ENCODE measurements around the gene CHAC1.
"Not testable (repeated sequence)": the region's sequence is repeated elsewhere in the genome, so short reads cannot be mapped to it uniquely, and the experiment has no call there.

The CHAC1 gene

GRCh38 chr15:40960151-40960885 lies 7.0 kb downstream of the CHAC1 start:
- no peak overlapping the region for H3K27ac Mint-ChIP-seq
- H3K4me3 Mint-ChIP-seq, result no peak overlapping the region
- H3K27me3 Mint-ChIP-seq, result peaks cover 10% of the 10 kb centered on the region

GRCh38 chr15:40960925-40961324 lies 7.7 kb downstream of the CHAC1 start:
- H3K36me3 Mint-ChIP-seq, result peaks cover 4% of the 10 kb centered on the region
- H3K27ac Mint-ChIP-seq, result no peak overlapping the region
- peaks cover 6% of the 10 kb centered on the region for H3K4me1 Mint-ChIP-seq

More at GRCh38 chr15:40960151-40960885, 7.0 kb downstream of the CHAC1 start:
- DNase-seq, result peak; percentile 15
- no peaks in the 10 kb centered on the region for H3K9me3 Mint-ChIP-seq
- CTCF ChIA-PET, result interaction anchor here (1.0 kb wide), 1 partner anchor 19 kb away, joined by 3 read pairs; no protein-coding TSS in a partner anchor
- peaks cover 6% of the 10 kb centered on the region for H3K36me3 Mint-ChIP-seq
- H3K4me1 Mint-ChIP-seq, result peaks cover 9% of the 10 kb centered on the region

DNA sequence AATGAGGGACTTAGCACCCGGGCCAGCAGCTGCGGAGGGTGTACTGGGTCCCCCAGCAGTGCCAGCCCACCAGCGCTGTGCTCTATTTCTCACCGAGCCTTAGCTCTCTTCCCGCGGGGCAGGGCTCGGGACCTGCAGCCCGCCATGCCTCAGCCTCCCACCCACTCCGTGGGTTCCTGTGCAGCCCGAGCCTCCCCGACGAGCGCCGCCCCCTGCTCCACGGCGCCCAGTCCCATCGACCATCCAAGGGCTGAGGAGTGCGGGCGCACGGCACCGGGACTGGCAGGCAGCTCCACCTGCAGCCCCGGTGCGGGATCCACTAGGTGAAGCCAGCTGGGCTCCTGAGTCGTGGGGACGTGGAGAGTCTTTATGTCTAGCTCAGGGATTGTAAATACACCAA lies 8.5 kb downstream of the CHAC1 start:
- H3K36me3 Mint-ChIP-seq, H3K4me3 Mint-ChIP-seq, CTCF ChIA-PET, H3K4me1 Mint-ChIP-seq, H3K9me3 Mint-ChIP-seq, H3K27ac Mint-ChIP-seq: not testable (repeated sequence)
- DNase-seq, result peak; percentile 3
- peaks cover 10% of the 10 kb centered on the region for H3K27me3 Mint-ChIP-seq

More at GRCh38 chr15:40960925-40961324, 7.7 kb downstream of the CHAC1 start:
- DNase-seq, result peak; percentile 4
- Mint-ChIP-seq H3K9me3 (no peaks in the 10 kb centered on the region), H3K27me3 (peaks cover 10% of the 10 kb centered on the region), H3K4me3 (no peak overlapping the region)
- CTCF ChIA-PET, result interaction anchor here (1.0 kb wide), 1 partner anchor 19 kb away, joined by 3 read pairs; no protein-coding TSS in a partner anchor

DNA sequence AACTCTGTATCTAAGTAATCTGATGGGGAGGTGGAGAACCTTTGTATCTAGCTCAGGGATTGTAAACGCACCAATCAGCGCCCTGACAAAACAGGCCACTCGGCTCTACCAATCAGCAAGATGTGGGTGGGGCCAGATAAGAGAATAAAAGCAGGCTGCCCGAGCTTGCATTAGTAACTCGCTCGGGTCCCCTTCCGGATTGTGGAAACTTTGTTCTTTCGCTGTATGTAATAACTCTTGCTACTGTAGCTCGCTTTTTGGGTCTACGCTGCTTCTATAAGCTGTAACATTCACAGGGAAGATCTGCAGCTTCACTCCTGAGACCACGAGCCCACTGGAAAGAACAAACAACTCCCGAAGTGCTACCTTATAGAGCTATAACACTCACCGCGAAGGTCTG lies 9.0 kb downstream of the CHAC1 start:
- peaks cover 10% of the 10 kb centered on the region for H3K27me3 Mint-ChIP-seq
- not testable (repeated sequence) for H3K27ac Mint-ChIP-seq, H3K4me1 Mint-ChIP-seq, H3K4me3 Mint-ChIP-seq, H3K36me3 Mint-ChIP-seq, H3K9me3 Mint-ChIP-seq
- CTCF ChIA-PET, result interaction anchor here (1.9 kb wide), 1 partner anchor 11 kb away, joined by 4 read pairs; no protein-coding TSS in a partner anchor
- peak; percentile 5 for DNase-seq

DNA sequence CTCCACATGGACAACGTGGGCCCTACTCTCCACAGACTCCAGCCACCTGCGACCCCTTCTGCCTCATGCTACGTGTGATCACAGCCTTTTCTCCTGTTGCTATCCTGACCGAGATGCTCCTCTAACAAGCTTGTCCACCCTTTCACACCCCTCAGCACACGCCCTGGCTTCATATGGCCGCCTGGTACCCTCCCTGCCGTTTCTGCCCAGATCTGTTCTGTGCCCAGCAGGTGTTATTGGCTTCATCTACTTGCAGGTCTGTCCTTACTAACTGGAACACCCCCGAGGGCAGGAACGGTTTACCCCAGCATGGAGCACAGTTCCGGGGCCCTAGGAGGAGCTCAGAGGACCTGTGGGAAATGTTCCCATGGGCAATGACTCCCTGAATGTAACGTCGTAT lies 9.9 kb downstream of the CHAC1 start:
- peaks cover 6% of the 10 kb centered on the region for H3K27me3 Mint-ChIP-seq
- CTCF ChIA-PET, result interaction anchor here (1.5 to 1.9 kb wide), 2 partner anchors 10 kb away, joined by 3 to 4 read pairs; partner anchors contain the start of gene CHAC1

GRCh38 chr15:40964006-40964405 lies 10.7 kb downstream of the CHAC1 start:
- H3K27me3 Mint-ChIP-seq, result peaks cover 6% of the 10 kb centered on the region
- no peak overlapping the region for H3K4me3 Mint-ChIP-seq

More for the DNA sequence above, 9.9 kb downstream of the CHAC1 start:
- no peak for DNase-seq
- Mint-ChIP-seq H3K27ac (no peak overlapping the region), H3K9me3 (no peaks in the 10 kb centered on the region), H3K4me3 (no peak overlapping the region), H3K4me1 (no peaks in the 10 kb centered on the region), H3K36me3 (no peaks in the 10 kb centered on the region)

GRCh38 chr15:40964634-40965033 lies 11.4 kb downstream of the CHAC1 start:
- Mint-ChIP-seq H3K27ac (no peak overlapping the region), H3K4me3 (no peak overlapping the region)

More at GRCh38 chr15:40964006-40964405, 10.7 kb downstream of the CHAC1 start:
- no peak for DNase-seq
- H3K9me3 Mint-ChIP-seq, result no peaks in the 10 kb centered on the region
- CTCF ChIA-PET, result interaction anchor here (1.5 to 1.9 kb wide), 2 partner anchors 10 to 11 kb away, joined by 3 to 4 read pairs; partner anchors contain the start of gene CHAC1
- no peaks in the 10 kb centered on the region for H3K4me1 Mint-ChIP-seq
- no peak overlapping the region for H3K27ac Mint-ChIP-seq
- no peaks in the 10 kb centered on the region for H3K36me3 Mint-ChIP-seq

GRCh38 chr15:40968290-40969085 lies 15.2 kb downstream of the CHAC1 start:
- Mint-ChIP-seq H3K27ac (no peak overlapping the region), H3K4me1 (peaks cover 3% of the 10 kb centered on the region), H3K36me3 (no peaks in the 10 kb centered on the region), H3K4me3 (no peak overlapping the region), H3K9me3 (no peaks in the 10 kb centered on the region), H3K27me3 (peaks cover 3% of the 10 kb centered on the region)
- CTCF ChIA-PET, result no interaction called here
- no peak for DNase-seq

More at GRCh38 chr15:40964634-40965033, 11.4 kb downstream of the CHAC1 start:
- H3K36me3 Mint-ChIP-seq, result no peaks in the 10 kb centered on the region
- H3K4me1 Mint-ChIP-seq, result no peaks in the 10 kb centered on the region
- H3K27me3 Mint-ChIP-seq, result peaks cover 9% of the 10 kb centered on the region
- CTCF ChIA-PET, result interaction anchor here (0.9 to 1.5 kb wide), 3 partner anchors 10 to 24 kb away, joined by 3 read pairs; partner anchors contain the start of gene CHAC1
- DNase-seq, result no peak
- H3K9me3 Mint-ChIP-seq, result no peaks in the 10 kb centered on the region

DNA sequence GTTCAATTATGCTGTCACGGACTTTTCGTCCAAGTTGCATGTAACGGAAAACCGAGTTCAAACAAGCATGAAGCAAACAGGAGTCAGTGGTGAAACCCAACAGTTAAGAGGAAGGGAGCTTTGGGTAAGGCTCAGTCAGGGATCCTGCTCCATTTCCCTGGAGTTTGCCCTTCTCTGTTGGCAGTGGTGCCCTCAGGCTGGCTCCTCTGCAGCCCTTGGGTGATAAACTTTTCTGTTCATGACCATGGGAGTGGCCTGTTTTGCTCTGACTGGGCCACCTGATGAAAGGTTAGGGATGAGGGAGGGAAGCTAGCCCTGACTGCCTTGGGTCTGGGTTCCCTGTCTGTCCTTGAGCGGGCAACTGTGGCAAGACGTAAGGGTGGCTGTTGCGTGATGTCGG lies 16.1 kb downstream of the CHAC1 start:
- Mint-ChIP-seq H3K27me3 (peaks cover 3% of the 10 kb centered on the region), H3K4me1 (peaks cover 3% of the 10 kb centered on the region), H3K27ac (no peak overlapping the region), H3K9me3 (no peaks in the 10 kb centered on the region), H3K4me3 (no peak overlapping the region), H3K36me3 (no peaks in the 10 kb centered on the region)
- no peak for DNase-seq
- CTCF ChIA-PET, result interaction anchor here (0.7 kb wide), 1 partner anchor 380 kb away, joined by 3 read pairs; no protein-coding TSS in a partner anchor

DNA sequence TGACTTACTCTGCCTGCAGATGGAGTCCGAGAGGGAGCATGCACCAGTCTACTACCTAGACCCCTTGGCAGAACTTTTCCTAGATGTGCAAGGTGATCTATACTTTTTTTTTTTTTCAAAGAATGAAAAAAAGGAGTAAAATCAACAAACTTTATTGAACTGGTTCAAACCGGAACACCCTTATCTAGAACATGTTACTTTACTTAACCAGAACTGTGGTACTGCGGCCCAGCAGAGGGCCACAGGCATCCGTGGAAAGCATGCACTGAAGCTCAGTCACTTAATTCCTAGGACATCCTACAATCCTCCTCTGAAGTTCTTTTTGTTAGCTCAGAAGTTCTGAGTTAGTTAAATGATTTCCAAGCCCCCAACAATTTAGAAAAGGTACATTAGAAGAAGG lies 21.6 kb downstream of the CHAC1 start:
- peaks cover 3% of the 10 kb centered on the region for H3K4me1 Mint-ChIP-seq
- CTCF ChIA-PET, result interaction anchor here (1.0 to 2.8 kb wide), 2 partner anchors 10 to 33 kb away, joined by 3 to 6 read pairs; no protein-coding TSS in a partner anchor
- H3K36me3 Mint-ChIP-seq, result peaks cover 19% of the 10 kb centered on the region
- H3K9me3 Mint-ChIP-seq, result no peaks in the 10 kb centered on the region
- no peak overlapping the region for H3K27ac Mint-ChIP-seq
- no peak overlapping the region for H3K4me3 Mint-ChIP-seq
- DNase-seq, result no peak
- no peaks in the 10 kb centered on the region for H3K27me3 Mint-ChIP-seq

GRCh38 chr15:40976819-40977218 lies 23.5 kb downstream of the CHAC1 start:
- H3K4me3 Mint-ChIP-seq, result no peak overlapping the region
- peaks cover 36% of the 10 kb centered on the region for H3K36me3 Mint-ChIP-seq
- H3K27me3 Mint-ChIP-seq, result no peaks in the 10 kb centered on the region
- H3K4me1 Mint-ChIP-seq, result peaks cover 8% of the 10 kb centered on the region
- H3K27ac Mint-ChIP-seq, result no peak overlapping the region
- CTCF ChIA-PET, result no interaction called here
- DNase-seq, result no peak
- H3K9me3 Mint-ChIP-seq, result no peaks in the 10 kb centered on the region

DNA sequence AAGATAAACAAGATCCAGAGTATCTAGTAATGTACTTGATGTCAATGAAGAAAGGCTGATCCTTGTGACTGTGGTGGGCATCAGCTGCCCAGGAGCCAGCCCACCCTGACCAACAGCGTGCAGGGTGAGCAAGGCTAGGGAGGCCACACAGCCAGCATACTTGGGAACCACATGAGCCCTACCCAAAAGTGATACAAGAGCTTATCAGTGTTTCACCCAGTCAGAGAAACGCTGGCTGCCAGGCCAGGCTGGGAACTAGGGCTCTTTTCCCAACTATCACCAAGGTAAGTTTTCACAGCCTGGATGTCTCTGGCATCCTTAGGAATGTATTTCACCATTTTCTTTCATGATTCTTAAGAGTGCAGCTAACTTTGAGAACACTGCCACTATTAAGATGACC lies 24.9 kb downstream of the CHAC1 start:
- H3K27me3 Mint-ChIP-seq, result no peaks in the 10 kb centered on the region
- peaks cover 41% of the 10 kb centered on the region for H3K36me3 Mint-ChIP-seq
- H3K9me3 Mint-ChIP-seq, result no peaks in the 10 kb centered on the region
- no peak overlapping the region for H3K4me3 Mint-ChIP-seq
- DNase-seq, result no peak
- H3K27ac Mint-ChIP-seq, result no peak overlapping the region
- H3K4me1 Mint-ChIP-seq, result peaks cover 5% of the 10 kb centered on the region
- CTCF ChIA-PET, result no interaction called here

DNA sequence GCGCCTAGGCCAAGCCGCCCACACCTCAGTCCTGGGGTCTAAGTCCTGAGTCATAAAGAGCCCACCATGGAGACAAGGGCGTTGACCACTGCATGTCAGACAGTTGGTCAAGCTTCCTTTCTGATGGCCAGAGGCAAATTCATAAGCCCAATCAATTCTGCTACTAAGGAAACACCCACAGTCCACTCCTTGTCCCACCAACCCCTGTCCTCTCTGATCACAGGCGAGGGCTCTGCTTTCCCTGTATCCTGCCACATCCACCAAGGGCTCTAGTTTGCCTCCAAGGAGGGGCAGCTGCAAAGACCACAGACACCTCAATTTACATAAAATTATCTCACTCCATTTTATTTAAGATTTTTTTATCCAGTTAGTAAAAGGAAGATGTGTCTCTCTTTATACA lies 25.3 kb downstream of the CHAC1 start:
- no peak overlapping the region for H3K4me3 Mint-ChIP-seq
- no peaks in the 10 kb centered on the region for H3K27me3 Mint-ChIP-seq
- no peak overlapping the region for H3K27ac Mint-ChIP-seq
- CTCF ChIA-PET, result no interaction called here
- H3K4me1 Mint-ChIP-seq, result peaks cover 5% of the 10 kb centered on the region
- peaks cover 44% of the 10 kb centered on the region for H3K36me3 Mint-ChIP-seq
- no peaks in the 10 kb centered on the region for H3K9me3 Mint-ChIP-seq
- no peak for DNase-seq

GRCh38 chr15:40981186-40981585 lies 27.9 kb downstream of the CHAC1 start:
- H3K4me1 Mint-ChIP-seq, result peaks cover 5% of the 10 kb centered on the region
- CTCF ChIA-PET, result interaction anchor here (1.5 kb wide), 1 partner anchor 78 kb away, joined by 4 read pairs; no protein-coding TSS in a partner anchor
- no peak for DNase-seq
- H3K27me3 Mint-ChIP-seq, result no peaks in the 10 kb centered on the region
- H3K36me3 Mint-ChIP-seq, result peaks cover 53% of the 10 kb centered on the region
- no peaks in the 10 kb centered on the region for H3K9me3 Mint-ChIP-seq
- H3K27ac Mint-ChIP-seq, result peak overlapping the region; percentile 22
- H3K4me3 Mint-ChIP-seq, result no peak overlapping the region

All from activated naive CD4-positive, alpha-beta T cell treated with anti-CD3 and anti-CD28 coated beads, Interleukin-2, amount 10 ng/mL, durations not matched to agents 7 days and 5 days (primary cell).